ENCODE data around the gene MRPS14. TPM values are rescaled to one million over a fixed set of nuclear protein-coding genes. Genes with fewer than 3 reads are reported as not detected.

The MRPS14 gene
- total and polyA plus RNA-seq, 2 donors (not counting 1 experiment from before 2014, with no cell fraction given), result 9.1 to 29.4 TPM

- intact Hi-C loops (cut with micrococcal nuclease), result no loop called here
- H3K27me3 ChIP-seq (replicated peaks in 1 of 4; ENCODE audit: control extremely low read depth in 1 of 4, control insufficient read depth in 3 of 4, insufficient read depth in 4 of 4, low read length in 3 of 4), result no peaks in the 10 kb centered on the region
- no peaks in the 10 kb centered on the region for H3K9me3 Mint-ChIP-seq (ENCODE audit: insufficient read depth)
- no CpG with 5 or more reads among the region's 1 CpG for WGBS (ENCODE audit: insufficient coverage)
- H3K4me2 ChIP-seq (replicated peaks; ENCODE audit: low read depth, low read length, poor library complexity, severe bottlenecking), result no peak overlapping the region
- H3K4me1 ChIP-seq (ENCODE audit: control insufficient read depth in 2 of 2, insufficient read depth in 2 of 2, low read length in 2 of 2), result peaks cover 6 to 7% of the 10 kb centered on the region in 2 donors
- H3K27ac Mint-ChIP-seq, result peak overlapping the region; percentile 16
- H2AFZ ChIP-seq (ENCODE audit: insufficient read depth, low read depth, low read length, poor library complexity, severe bottlenecking), result no peak overlapping the region
- no peaks in the 10 kb centered on the region for H4K20me1 ChIP-seq (ENCODE audit: control insufficient read depth, insufficient read depth, low read length, poor library complexity, severe bottlenecking)
- no peak overlapping the region for H3K27ac ChIP-seq (ENCODE audit: low read length in 2 of 2)
- no peak overlapping the region for H3K4me3 Mint-ChIP-seq
- no peak for DNase-seq
- H3K79me2 ChIP-seq (ENCODE audit: control insufficient read depth, insufficient read depth, low read length), result no peaks in the 10 kb centered on the region
- no peak overlapping the region for H3K9ac ChIP-seq (ENCODE audit: low read length)
- ATAC-seq (ENCODE audit: low read depth), result no peak
- no peaks in the 10 kb centered on the region for H3K27me3 Mint-ChIP-seq
- H3K36me3 ChIP-seq (replicated peaks in 1 of 2; ENCODE audit: control extremely low read depth in 1 of 2, control insufficient read depth in 1 of 2, extremely low read depth in 1 of 2, insufficient read depth in 2 of 2, low read length in 1 of 2), result peaks cover 0 to 16% of the 10 kb centered on the region in 2 experiments
- H3K4me3 ChIP-seq (ENCODE audit: control extremely low read depth in 1 of 5, extremely low read depth in 1 of 5, insufficient read depth in 1 of 5, low read depth in 2 of 5, low read length in 4 of 5), result no peak overlapping the region
- TF ChIP-seq EZH2 (IDR thresholded peaks at IDR 0.05; ENCODE audit: borderline replicate concordance, insufficient read depth, low read depth, low read length, poor library complexity, severe bottlenecking) (no peak), CTCF (IDR thresholded peaks at IDR 0.05) (no peak)
- ChIA-PET POLR2A (no interaction called here), CTCF (interaction anchor here (1.5 kb wide), 1 partner anchor 8 kb away, joined by 4 read pairs; no protein-coding TSS in a partner anchor)
- peaks cover 12% of the 10 kb centered on the region for H3K4me1 Mint-ChIP-seq
- no peaks in the 10 kb centered on the region for H3K9me3 ChIP-seq (ENCODE audit: control extremely low read depth in 1 of 3, control insufficient read depth in 2 of 3, insufficient read depth in 1 of 3, low read length in 2 of 3)
These were observed 47.5 kb downstream of the MRPS14 start for GRCh38 chr1:174975764-174976163.

- no peak overlapping the region for H3K27ac ChIP-seq (ENCODE audit: low read length in 2 of 2)
- no peak overlapping the region for H2AFZ ChIP-seq (ENCODE audit: insufficient read depth, low read depth, low read length, poor library complexity, severe bottlenecking)
- H3K4me2 ChIP-seq (replicated peaks; ENCODE audit: low read depth, low read length, poor library complexity, severe bottlenecking), result no peak overlapping the region
- Mint-ChIP-seq H3K9me3 (ENCODE audit: insufficient read depth) (no peaks in the 10 kb centered on the region), H3K4me1 (peaks cover 12% of the 10 kb centered on the region), H3K4me3 (no peak overlapping the region), H3K27me3 (no peaks in the 10 kb centered on the region), H3K27ac (no peak overlapping the region)
- peaks cover 0 to 23% of the 10 kb centered on the region in 2 experiments for H3K36me3 ChIP-seq (replicated peaks in 1 of 2; ENCODE audit: control extremely low read depth in 1 of 2, control insufficient read depth in 1 of 2, extremely low read depth in 1 of 2, insufficient read depth in 2 of 2, low read length in 1 of 2)
- POLR2A ChIA-PET, result no interaction called here
- peaks cover 6 to 7% of the 10 kb centered on the region in 2 donors for H3K4me1 ChIP-seq (ENCODE audit: control insufficient read depth in 2 of 2, insufficient read depth in 2 of 2, low read length in 2 of 2)
- TF ChIP-seq CTCF (IDR thresholded peaks at IDR 0.05), result no peak
- intact Hi-C loops (cut with micrococcal nuclease), result no loop called here
- no peak for DNase-seq
- H4K20me1 ChIP-seq (ENCODE audit: control insufficient read depth, insufficient read depth, low read length, poor library complexity, severe bottlenecking), result no peaks in the 10 kb centered on the region
- WGBS (ENCODE audit: insufficient coverage), result 95% methylated on average over 2 of the region's 2 CpGs
- H3K9me3 ChIP-seq (ENCODE audit: control extremely low read depth in 1 of 3, control insufficient read depth in 2 of 3, insufficient read depth in 1 of 3, low read length in 2 of 3), result no peaks in the 10 kb centered on the region
- ATAC-seq (ENCODE audit: low read depth), result no peak
- no peak overlapping the region for H3K4me3 ChIP-seq (ENCODE audit: control extremely low read depth in 1 of 5, extremely low read depth in 1 of 5, insufficient read depth in 1 of 5, low read depth in 2 of 5, low read length in 4 of 5)
- H3K9ac ChIP-seq (ENCODE audit: low read length), result no peak overlapping the region
- no peaks in the 10 kb centered on the region for H3K27me3 ChIP-seq (replicated peaks in 1 of 4; ENCODE audit: control extremely low read depth in 1 of 4, control insufficient read depth in 3 of 4, insufficient read depth in 4 of 4, low read length in 3 of 4)
- CTCF ChIA-PET, result interaction anchor here (1.3 to 1.4 kb wide), 2 partner anchors 9 to 11 kb away, joined by 3 to 6 read pairs; no protein-coding TSS in a partner anchor
- no peaks in the 10 kb centered on the region for H3K79me2 ChIP-seq (ENCODE audit: control insufficient read depth, insufficient read depth, low read length)
These were observed 48.5 kb downstream of the MRPS14 start for GRCh38 chr1:174974711-174975119.

Measured in B cell (primary cell).